H1 (cell line): ENCODE results near the gene RNF13. TPM values are rescaled to one million over a fixed set of nuclear protein-coding genes. Genes with fewer than 3 reads are reported as not detected.

ENCODE experiments used
- CTCF ChIA-PET: fragments of 300-600 bp; sonication (Branson Sonifier 250); formaldehyde crosslinking; loops from one replicate; lab custom pipeline; 2021; ENCODE audit not compliant: partially characterized antibody; lab: Charles Lee
- POLR2A ChIA-PET: fragments of 300-600 bp; sonication (Branson Sonifier 250); formaldehyde crosslinking; loops from one replicate; lab custom pipeline; 2021; ENCODE audit warnings: inconsistent platforms; ENCODE audit not compliant: partially characterized antibody; lab: Charles Lee
- DNase-seq, 2 experiments: peaks; one replicate each; pipeline versions ENCODE4 v3.0.0 to v3.0.0-alpha.2; 2010 to 2022; ENCODE audit warnings: low spot score in 2 of 2, low read depth in 1 of 2, mixed read lengths in 1 of 2
- FAIRE-seq: peaks from 2 replicates; lab custom pipeline; 2011; peaks lifted over from hg19 to GRCh38; lab: Jason Lieb, UNC
- H2AFZ ChIP-seq: 2 replicates; pipeline ENCODE4 v1.8.1; 2012; ENCODE audit warnings: low read length, inconsistent platforms
- H2AK5ac ChIP-seq: 2 replicates; pipeline ENCODE4 v1.6.1; 2013; ENCODE audit warnings: low read depth, low read length
- H2BK120ac ChIP-seq: replicated peaks from 2 replicates; pipeline ENCODE3; 2013; ENCODE audit warnings: low read depth, low read length, inconsistent platforms
- H2BK12ac ChIP-seq: 2 replicates; pipeline ENCODE4 v1.6.1; 2013; ENCODE audit warnings: low read depth, low read length
- H2BK15ac ChIP-seq: 2 replicates; pipeline ENCODE4 v1.6.1; 2013; ENCODE audit warnings: low read length
- H2BK20ac ChIP-seq: 2 replicates; pipeline ENCODE4 v1.6.1; 2013; ENCODE audit warnings: low read length
- H2BK5ac ChIP-seq: 2 replicates; pipeline ENCODE4 v1.6.1; 2013; ENCODE audit warnings: low read depth, low read length
- H3K14ac ChIP-seq: 2 replicates; pipeline ENCODE4 v1.6.1; 2013; ENCODE audit warnings: inconsistent platforms; ENCODE audit not compliant: insufficient read length
- H3K18ac ChIP-seq: 2 replicates; pipeline ENCODE4 v1.6.1; 2013; ENCODE audit warnings: low read length; ENCODE audit errors: extremely low read depth
- H3K23ac ChIP-seq: 2 replicates; pipeline ENCODE4 v1.6.1; 2013; ENCODE audit warnings: inconsistent platforms; ENCODE audit not compliant: insufficient read length
- H3K23me2 ChIP-seq: 2 replicates; pipeline ENCODE4 v1.6.1; 2013; ENCODE audit warnings: low read depth, low read length
- H3K27ac ChIP-seq: 2 replicates; pipeline ENCODE4 v1.6.1; 2011; ENCODE audit warnings: low read depth, low read length, inconsistent platforms
- H3K27me3 ChIP-seq, 4 experiments: replicated peaks in 1 of 4; 1 replicate in 1 of 4; 2 replicates in 3 of 4; pipeline versions ENCODE4 v1.6.1 to v1.8.1; 2011 to 2013; ENCODE audit warnings: low read length in 3 of 4, mild to moderate bottlenecking in 3 of 4, inconsistent platforms in 2 of 4, mixed read lengths in 2 of 4, moderate library complexity in 1 of 4; ENCODE audit not compliant: control insufficient read depth in 3 of 4, insufficient read depth in 3 of 4; ENCODE audit errors: extremely low read depth in 1 of 4
- H3K36me3 ChIP-seq, 4 experiments: 2 replicates each; pipeline versions ENCODE4 v1.6.1 to v1.8.1; 2011 to 2013; ENCODE audit warnings: mild to moderate bottlenecking in 4 of 4, low read length in 3 of 4, moderate library complexity in 2 of 4, control low read depth in 1 of 4, inconsistent platforms in 1 of 4; ENCODE audit not compliant: insufficient read depth in 4 of 4, control insufficient read depth in 2 of 4
- H3K4ac ChIP-seq: replicated peaks from 2 replicates; pipeline ENCODE3; 2013; ENCODE audit warnings: low read length, low read depth, mixed read lengths, inconsistent platforms; ENCODE audit not compliant: insufficient read length
- H3K4me1 ChIP-seq, 4 experiments: replicated peaks in 1 of 4; 1 replicate in 1 of 4; 2 replicates in 3 of 4; pipeline versions ENCODE4 v1.6.1 to v1.8.1; 2011 to 2013; ENCODE audit warnings: low read length in 3 of 4, inconsistent platforms in 2 of 4, mixed read lengths in 1 of 4; ENCODE audit not compliant: insufficient read depth in 4 of 4, control insufficient read depth in 3 of 4
- H3K4me2 ChIP-seq, 2 experiments: 2 replicates each; pipeline versions ENCODE4 v1.6.1 to v1.8.1; 2011 to 2013; ENCODE audit warnings: low read depth in 2 of 2, low read length in 2 of 2, control low read depth in 1 of 2, inconsistent platforms in 1 of 2, mild to moderate bottlenecking in 1 of 2; ENCODE audit not compliant: insufficient read depth in 1 of 2
- H3K4me3 ChIP-seq, 4 experiments: fragments of 200-600, 300-600 bp in 1 of 4; sonication (generic), shearing (Covaris generic), sonication (Bioruptor Twin) in 1 of 4; 2 replicates each; pipeline versions ENCODE4 v1.5.1 to v1.8.1; 2011 to 2016; ENCODE audit warnings: low read length in 4 of 4, low read depth in 3 of 4, control low read depth in 2 of 4, inconsistent platforms in 2 of 4, mild to moderate bottlenecking in 2 of 4, mixed read lengths in 1 of 4, moderate library complexity in 1 of 4; ENCODE audit not compliant: insufficient read depth in 2 of 4; ENCODE audit errors: extremely low read depth in 1 of 4
- H3K56ac ChIP-seq: replicated peaks from 2 replicates; pipeline ENCODE3; 2013; ENCODE audit warnings: low read depth, mild to moderate bottlenecking, mixed read lengths, low read length, inconsistent platforms; ENCODE audit not compliant: insufficient read length
- H3K79me1 ChIP-seq: 2 replicates; pipeline ENCODE4 v1.6.1; 2013; ENCODE audit warnings: low read depth, low read length, control low read depth
- H3K79me2 ChIP-seq, 2 experiments: 2 replicates each; pipeline versions ENCODE4 v1.6.1 to v1.8.1; 2012 to 2013; ENCODE audit warnings: low read length in 2 of 2, mild to moderate bottlenecking in 2 of 2, inconsistent platforms in 1 of 2; ENCODE audit not compliant: insufficient read depth in 2 of 2, control insufficient read depth in 1 of 2
- H3K9ac ChIP-seq, 4 experiments: replicated peaks in 1 of 4; 1 replicate in 1 of 4; 2 replicates in 3 of 4; pipeline versions ENCODE4 v1.6.1 to v1.8.1; 2011 to 2013; ENCODE audit warnings: low read depth in 3 of 4, low read length in 3 of 4, control low read depth in 2 of 4, mild to moderate bottlenecking in 2 of 4, moderate library complexity in 2 of 4, inconsistent platforms in 1 of 4; ENCODE audit errors: extremely low read depth in 1 of 4
- H3K9me3 ChIP-seq, 2 experiments: 2 replicates each; pipeline versions ENCODE4 v1.6.1 to v1.8.1; 2012 to 2013; ENCODE audit warnings: mild to moderate bottlenecking in 2 of 2, moderate library complexity in 2 of 2, control low read depth in 1 of 2, inconsistent platforms in 1 of 2, low read depth in 1 of 2, low read length in 1 of 2, mixed read lengths in 1 of 2; ENCODE audit not compliant: insufficient read depth in 2 of 2
- H4K20me1 ChIP-seq, 2 experiments: replicated peaks in 1 of 2; 2 replicates each; pipeline versions ENCODE3 to v1.8.1; 2011 to 2013; ENCODE audit warnings: inconsistent platforms in 2 of 2, low read length in 2 of 2, mild to moderate bottlenecking in 1 of 2; ENCODE audit not compliant: insufficient read depth in 2 of 2, control insufficient read depth in 1 of 2
- H4K5ac ChIP-seq: 2 replicates; pipeline ENCODE4 v1.6.1; 2013; ENCODE audit warnings: low read length, low read depth, mixed read lengths, inconsistent platforms; ENCODE audit not compliant: insufficient read length
- H4K8ac ChIP-seq: 2 replicates; pipeline ENCODE4 v1.8.0; 2013; ENCODE audit warnings: mild to moderate bottlenecking, moderate library complexity, low read length, inconsistent platforms; ENCODE audit not compliant: insufficient read depth; ENCODE audit errors: extremely low read depth
- H4K91ac ChIP-seq: replicated peaks from 2 replicates; pipeline ENCODE3; 2013; ENCODE audit warnings: low read length, mixed read lengths, inconsistent platforms; ENCODE audit not compliant: insufficient read length
- BACH1 ChIP-seq: IDR thresholded peaks from 2 replicates; pipeline ENCODE4 v1.6.1; 2012; ENCODE audit warnings: low read length, improper control_type of control experiment
- BRCA1 ChIP-seq: IDR thresholded peaks from 2 replicates; pipeline ENCODE4 v1.6.1; 2012; ENCODE audit warnings: low read depth, low read length, improper control_type of control experiment
- CHD2 ChIP-seq: IDR thresholded peaks from 2 replicates; pipeline ENCODE4 v1.6.1; 2012; ENCODE audit warnings: low read length, improper control_type of control experiment
- CREB1 ChIP-seq: IDR thresholded peaks from 2 replicates; pipeline ENCODE4 v1.6.1; 2012; ENCODE audit warnings: inconsistent platforms
- EZH2 ChIP-seq: fragments of 200-600 bp; sonication (generic); IDR thresholded peaks from 2 replicates; pipeline ENCODE4 v1.7.1; 2012; ENCODE audit warnings: low read depth, mild to moderate bottlenecking, moderate library complexity, low read length, inconsistent platforms; ENCODE audit not compliant: severe bottlenecking
- MAFK ChIP-seq: IDR thresholded peaks from 2 replicates; pipeline ENCODE4 v1.6.1; 2012; ENCODE audit warnings: low read depth, mild to moderate bottlenecking, improper control_type of control experiment, low read length
- POLR2A ChIP-seq, 2 experiments: IDR thresholded peaks; 1 replicate in 1 of 2; 2 replicates in 1 of 2; pipeline ENCODE4 v1.6.1; 2011; ENCODE audit warnings: low read depth in 2 of 2, low read length in 2 of 2, mild to moderate bottlenecking in 2 of 2; ENCODE audit errors: control extremely low read depth in 1 of 2
- POU5F1 ChIP-seq: IDR thresholded peaks from 2 replicates; pipeline ENCODE4 v1.6.1; 2011; ENCODE audit warnings: low read depth, mild to moderate bottlenecking, low read length, moderate library complexity
- RBBP5 ChIP-seq: IDR thresholded peaks from 2 replicates; pipeline ENCODE4 v1.7.1; 2012; ENCODE audit warnings: low read depth, mild to moderate bottlenecking, inconsistent platforms, low read length, moderate library complexity, borderline replicate concordance
- SIN3A ChIP-seq, 2 experiments: IDR thresholded peaks in 1 of 2; conservative IDR thresholded peaks in 1 of 2; 2 replicates each; pipeline ENCODE4 v1.6.1; 2011 to 2012; ENCODE audit warnings: low read length in 2 of 2, improper control_type of control experiment in 1 of 2, low read depth in 1 of 2, mild to moderate bottlenecking in 1 of 2
- SP4 ChIP-seq: IDR thresholded peaks from 2 replicates; pipeline ENCODE4 v1.6.1; 2012; ENCODE audit warnings: low read length, inconsistent platforms
- TAF1 ChIP-seq: IDR thresholded peaks from 2 replicates; pipeline ENCODE4 v1.6.1; 2011; ENCODE audit warnings: mild to moderate bottlenecking, low read depth, low read length
- TCF12 ChIP-seq: IDR thresholded peaks from 2 replicates; pipeline ENCODE4 v1.6.1; 2011; ENCODE audit warnings: low read depth, mild to moderate bottlenecking, low read length
- TEAD4 ChIP-seq: IDR thresholded peaks from 2 replicates; pipeline ENCODE4 v1.6.1; 2012; ENCODE audit warnings: low read depth, low read length, inconsistent platforms, mixed read lengths
- ZNF274 ChIP-seq: IDR thresholded peaks from 2 replicates; pipeline ENCODE4 v1.7.0; 2012; ENCODE audit warnings: low read length, borderline replicate concordance; ENCODE audit errors: extremely low read depth
- WGBS, 2 experiments: shearing (Covaris generic) in 1 of 2; methylation state at CpG; one replicate each; pipeline versions ENCODE4 v1.1.6 to v1.1.7; 2013 to 2015; ENCODE audit warnings: low lambda C conversion rate in 2 of 2, mixed read lengths in 2 of 2, inconsistent platforms in 1 of 2, low coverage in 1 of 2, missing lambda C conversion rate in 1 of 2; ENCODE audit not compliant: insufficient replicate concordance in 2 of 2, insufficient coverage in 1 of 2, insufficient read length in 1 of 2; ENCODE audit errors: extremely low coverage in 1 of 2, missing lambda C conversion rate in 1 of 2; 5-methylcytosine and 5-hydroxymethylcytosine counted together
- polyA plus RNA-seq, 7 experiments: library from polyadenylated mRNA; depleted of rRNA in 3 of 7; stranded (reverse) in 5 of 7; unstranded in 2 of 7; fragments of >200 nt in 5 of 7; fragments of 200-250 nt in 2 of 7; gene quantifications; 1 replicate in 5 of 7; 2 replicates in 1 of 7; 4 replicates in 1 of 7; pipeline versions ENCODE4 v1.2.1 to v1.2.3, GENCODE V29; 2011 to 2013; ENCODE audit warnings: missing spikeins in 2 of 7, mixed read lengths in 2 of 7
- total RNA-seq: library from RNA; stranded (reverse); fragmentation: NEBNext Ultra II Directional; extraction: Animal tissue kit (Norgen Biotek cat#: 25700); gene quantifications from 2 replicates; pipeline ENCODE4 v1.2.1, GENCODE V29; 2021

Gene RNF13
- total and polyA plus RNA-seq, 2 of the 8 experiments (the other 6 are each of a cell fraction or from before 2014, with no cell fraction given) = 19.4 to 35.4 TPM

DNA sequence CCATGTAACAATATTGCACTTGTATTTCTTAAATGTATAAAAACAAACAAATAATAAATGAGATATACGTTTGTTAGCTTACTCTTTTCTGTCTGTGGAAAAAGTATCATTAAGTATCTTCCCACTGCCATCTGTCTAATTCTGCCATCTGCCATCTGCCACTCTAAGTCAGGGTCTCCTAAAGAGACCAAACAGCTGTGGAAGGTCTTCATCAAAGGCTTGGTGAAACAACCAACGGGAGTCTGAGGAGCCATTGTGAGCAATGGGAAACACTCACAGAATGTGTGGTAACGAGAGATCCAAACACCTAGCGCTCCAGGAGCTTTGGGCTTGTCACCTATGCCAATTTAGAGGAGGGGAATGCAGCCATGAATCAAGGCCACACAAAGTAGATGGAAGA, 186.4 kb downstream of the RNF13 start:
- 93% methylated on average over 4 of the region's 4 CpGs; no CpG with 5 or more reads in 1 of the 2 experiments for WGBS, 2 experiments

More for the DNA sequence above, 186.4 kb downstream of the RNF13 start:
- Histone ChIP-seq H3K79me2 (no peaks in the 10 kb centered on the region), H2BK5ac (no peak overlapping the region), H4K5ac (no peak overlapping the region), H3K4me3 (no peak overlapping the region), H2AFZ (no peak overlapping the region), H3K4ac (no peak overlapping the region), H3K56ac (no peak overlapping the region)
- TF ChIP-seq BRCA1 (no peak), RBBP5 (no peak), TAF1 (no peak), EZH2 (no peak), TEAD4 (no peak), POU5F1 (no peak), MAFK (no peak), BACH1 (no peak), CHD2 (no peak), SIN3A (conservative IDR thresholded peaks at IDR 0.05 in 1 of 2, IDR thresholded peaks at IDR 0.05 in 1 of 2; ENCODE audit: low read depth in 1 of 2, low read length in 2 of 2) (no peak), TCF12 (no peak), CREB1 (no peak), ZNF274 (no peak), SP4 (no peak), POLR2A (IDR thresholded peaks at IDR 0.05; ENCODE audit: control extremely low read depth in 1 of 2, low read depth in 2 of 2, low read length in 2 of 2) (no peak)
- TF ChIP-seq, all 59 proteins: peak for 0
- Histone ChIP-seq H3K9ac (no peak overlapping the region), H2AK5ac (no peak overlapping the region), H4K8ac (no peak overlapping the region), H3K4me2 (no peak overlapping the region), H3K79me1 (no peaks in the 10 kb centered on the region), H2BK12ac (no peak overlapping the region), H3K27me3 (no peaks in the 10 kb centered on the region), H3K36me3 (no peaks in the 10 kb centered on the region), H3K27ac (no peak overlapping the region), H4K91ac (no peak overlapping the region), H3K4me1 (no peaks in the 10 kb centered on the region), H3K23me2 (no peaks in the 10 kb centered on the region), H4K20me1 (no peaks in the 10 kb centered on the region), H3K23ac (no peak overlapping the region), H2BK20ac (no peak overlapping the region), H2BK15ac (no peak overlapping the region), H3K18ac (no peak overlapping the region), H2BK120ac (no peak overlapping the region), H3K9me3 (0 out of 4 replicates have a peak, but pooled peaks cover 0 to 2% of the 10 kb centered on the region in 2 experiments), H3K14ac (no peak overlapping the region)
- POLR2A ChIA-PET = no interaction called here
- CTCF ChIA-PET = no interaction called here
- DNase-seq (no peak), FAIRE-seq (no peak)
